Panc1 (cell line): ENCODE results near the gene SRSF9.

Experiments
- POLR2AphosphoS5 ChIP-seq: IDR thresholded peaks from 2 replicates; pipeline ENCODE4 v1.6.1; 2012; ENCODE audit warnings: mild to moderate bottlenecking, low read depth, low read length, moderate library complexity
- SIN3A ChIP-seq: IDR thresholded peaks from 2 replicates; pipeline ENCODE4 v1.6.1; 2012; ENCODE audit warnings: low read depth, mild to moderate bottlenecking, low read length, moderate library complexity, borderline replicate concordance; ENCODE audit not compliant: insufficient read depth
- TF ChIP-seq, protein P1 (sequence below): fragments of 450-650 bp; IDR thresholded peaks from 2 replicates; pipeline ENCODE4 v1.5.1; 2017; ENCODE audit warnings: mild to moderate bottlenecking

DNA sequence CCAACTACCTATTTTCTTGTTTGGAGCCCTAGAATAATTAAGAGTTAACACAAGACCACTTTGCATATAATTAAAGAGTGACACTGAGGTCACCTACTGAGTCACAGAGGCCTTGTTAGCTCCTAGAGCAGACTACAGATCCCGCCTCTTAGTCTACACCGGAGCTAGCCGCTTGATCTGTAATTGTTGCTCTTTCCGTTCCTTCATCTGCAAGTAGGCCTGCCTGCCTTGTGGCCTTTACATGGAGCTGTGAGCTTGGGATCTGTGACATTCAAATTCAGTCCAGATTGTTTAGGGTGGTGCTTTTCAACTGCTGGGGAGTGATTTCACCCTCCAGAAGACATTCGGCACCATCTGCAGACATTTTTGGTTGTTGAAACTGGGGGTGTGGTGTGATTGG, 20.8 kb upstream of the SRSF9 start:
- no peak for TF ChIP-seq SIN3A
- TF ChIP-seq, protein P1, sequence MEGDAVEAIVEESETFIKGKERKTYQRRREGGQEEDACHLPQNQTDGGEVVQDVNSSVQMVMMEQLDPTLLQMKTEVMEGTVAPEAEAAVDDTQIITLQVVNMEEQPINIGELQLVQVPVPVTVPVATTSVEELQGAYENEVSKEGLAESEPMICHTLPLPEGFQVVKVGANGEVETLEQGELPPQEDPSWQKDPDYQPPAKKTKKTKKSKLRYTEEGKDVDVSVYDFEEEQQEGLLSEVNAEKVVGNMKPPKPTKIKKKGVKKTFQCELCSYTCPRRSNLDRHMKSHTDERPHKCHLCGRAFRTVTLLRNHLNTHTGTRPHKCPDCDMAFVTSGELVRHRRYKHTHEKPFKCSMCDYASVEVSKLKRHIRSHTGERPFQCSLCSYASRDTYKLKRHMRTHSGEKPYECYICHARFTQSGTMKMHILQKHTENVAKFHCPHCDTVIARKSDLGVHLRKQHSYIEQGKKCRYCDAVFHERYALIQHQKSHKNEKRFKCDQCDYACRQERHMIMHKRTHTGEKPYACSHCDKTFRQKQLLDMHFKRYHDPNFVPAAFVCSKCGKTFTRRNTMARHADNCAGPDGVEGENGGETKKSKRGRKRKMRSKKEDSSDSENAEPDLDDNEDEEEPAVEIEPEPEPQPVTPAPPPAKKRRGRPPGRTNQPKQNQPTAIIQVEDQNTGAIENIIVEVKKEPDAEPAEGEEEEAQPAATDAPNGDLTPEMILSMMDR, result no peak
- TF ChIP-seq POLR2AphosphoS5, result no peak
